Measurements from ENCODE around the gene XRCC4. TPM values are rescaled to one million over a fixed set of nuclear protein-coding genes. Genes with fewer than 3 reads are reported as not detected.
A peak's percentile ranks its signal among the peaks of the same experiment; 100 is the strongest.

XRCC4 gene
- total and polyA plus RNA-seq, 2 of the 13 experiments (the other 11 are each of a cell fraction or from before 2014, with no cell fraction given): 2.8 to 12.6 TPM

GRCh38 chr5:83085106-83085505 lies 7.8 kb downstream of the XRCC4 start (continued):
- no peak for TF ChIP-seq ZNF720 (CRISPR knock-in tag; IDR thresholded peaks at IDR 0.05)
- TF ChIP-seq FOXK2 (IDR thresholded peaks at IDR 0.05): peak; percentile 68
- peak; percentile 28; the same call in 1 of the 2 replicates for TF ChIP-seq ZNF747 (CRISPR knock-in tag; IDR thresholded peaks at IDR 0.05; ENCODE audit: borderline replicate concordance)
- no peak for TF ChIP-seq GRHL1 (CRISPR knock-in tag; conservative IDR thresholded peaks at IDR 0.05)
- no peak for TF ChIP-seq BRD4 (CRISPR knock-in tag; IDR thresholded peaks at IDR 0.05)
- TF ChIP-seq ZBTB38 (CRISPR knock-in tag; IDR thresholded peaks at IDR 0.05): no peak
- TF ChIP-seq, protein P1, sequence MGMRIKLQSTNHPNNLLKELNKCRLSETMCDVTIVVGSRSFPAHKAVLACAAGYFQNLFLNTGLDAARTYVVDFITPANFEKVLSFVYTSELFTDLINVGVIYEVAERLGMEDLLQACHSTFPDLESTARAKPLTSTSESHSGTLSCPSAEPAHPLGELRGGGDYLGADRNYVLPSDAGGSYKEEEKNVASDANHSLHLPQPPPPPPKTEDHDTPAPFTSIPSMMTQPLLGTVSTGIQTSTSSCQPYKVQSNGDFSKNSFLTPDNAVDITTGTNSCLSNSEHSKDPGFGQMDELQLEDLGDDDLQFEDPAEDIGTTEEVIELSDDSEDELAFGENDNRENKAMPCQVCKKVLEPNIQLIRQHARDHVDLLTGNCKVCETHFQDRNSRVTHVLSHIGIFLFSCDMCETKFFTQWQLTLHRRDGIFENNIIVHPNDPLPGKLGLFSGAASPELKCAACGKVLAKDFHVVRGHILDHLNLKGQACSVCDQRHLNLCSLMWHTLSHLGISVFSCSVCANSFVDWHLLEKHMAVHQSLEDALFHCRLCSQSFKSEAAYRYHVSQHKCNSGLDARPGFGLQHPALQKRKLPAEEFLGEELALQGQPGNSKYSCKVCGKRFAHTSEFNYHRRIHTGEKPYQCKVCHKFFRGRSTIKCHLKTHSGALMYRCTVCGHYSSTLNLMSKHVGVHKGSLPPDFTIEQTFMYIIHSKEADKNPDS (CRISPR knock-in tag; IDR thresholded peaks at IDR 0.05): no peak
- TF ChIP-seq, protein P2, sequence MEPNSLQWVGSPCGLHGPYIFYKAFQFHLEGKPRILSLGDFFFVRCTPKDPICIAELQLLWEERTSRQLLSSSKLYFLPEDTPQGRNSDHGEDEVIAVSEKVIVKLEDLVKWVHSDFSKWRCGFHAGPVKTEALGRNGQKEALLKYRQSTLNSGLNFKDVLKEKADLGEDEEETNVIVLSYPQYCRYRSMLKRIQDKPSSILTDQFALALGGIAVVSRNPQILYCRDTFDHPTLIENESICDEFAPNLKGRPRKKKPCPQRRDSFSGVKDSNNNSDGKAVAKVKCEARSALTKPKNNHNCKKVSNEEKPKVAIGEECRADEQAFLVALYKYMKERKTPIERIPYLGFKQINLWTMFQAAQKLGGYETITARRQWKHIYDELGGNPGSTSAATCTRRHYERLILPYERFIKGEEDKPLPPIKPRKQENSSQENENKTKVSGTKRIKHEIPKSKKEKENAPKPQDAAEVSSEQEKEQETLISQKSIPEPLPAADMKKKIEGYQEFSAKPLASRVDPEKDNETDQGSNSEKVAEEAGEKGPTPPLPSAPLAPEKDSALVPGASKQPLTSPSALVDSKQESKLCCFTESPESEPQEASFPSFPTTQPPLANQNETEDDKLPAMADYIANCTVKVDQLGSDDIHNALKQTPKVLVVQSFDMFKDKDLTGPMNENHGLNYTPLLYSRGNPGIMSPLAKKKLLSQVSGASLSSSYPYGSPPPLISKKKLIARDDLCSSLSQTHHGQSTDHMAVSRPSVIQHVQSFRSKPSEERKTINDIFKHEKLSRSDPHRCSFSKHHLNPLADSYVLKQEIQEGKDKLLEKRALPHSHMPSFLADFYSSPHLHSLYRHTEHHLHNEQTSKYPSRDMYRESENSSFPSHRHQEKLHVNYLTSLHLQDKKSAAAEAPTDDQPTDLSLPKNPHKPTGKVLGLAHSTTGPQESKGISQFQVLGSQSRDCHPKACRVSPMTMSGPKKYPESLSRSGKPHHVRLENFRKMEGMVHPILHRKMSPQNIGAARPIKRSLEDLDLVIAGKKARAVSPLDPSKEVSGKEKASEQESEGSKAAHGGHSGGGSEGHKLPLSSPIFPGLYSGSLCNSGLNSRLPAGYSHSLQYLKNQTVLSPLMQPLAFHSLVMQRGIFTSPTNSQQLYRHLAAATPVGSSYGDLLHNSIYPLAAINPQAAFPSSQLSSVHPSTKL (CRISPR knock-in tag; IDR thresholded peaks at IDR 0.05): peak; percentile 99
- no peak for TF ChIP-seq STAT5B (CRISPR knock-in tag; IDR thresholded peaks at IDR 0.05)
- peak; percentile 54; the same call in 1 of the 2 replicates for TF ChIP-seq ZNF792 (CRISPR knock-in tag; IDR thresholded peaks at IDR 0.05)
- TF ChIP-seq ZNF230 (CRISPR knock-in tag; IDR thresholded peaks at IDR 0.05): no peak
- TF ChIP-seq NR2F1 (CRISPR knock-in tag; IDR thresholded peaks at IDR 0.05): peak; percentile 69 to 86
- peak; percentile 97 for TF ChIP-seq SOX5 (CRISPR knock-in tag; IDR thresholded peaks at IDR 0.05; ENCODE audit: borderline replicate concordance)
- TF ChIP-seq ATF6 (CRISPR knock-in tag; conservative IDR thresholded peaks at IDR 0.05): no peak
- TF ChIP-seq IKZF1 (IDR thresholded peaks at IDR 0.05): no peak
- no peak for TF ChIP-seq STAG1 (CRISPR knock-in tag; IDR thresholded peaks at IDR 0.05)
- TF ChIP-seq, protein P3, sequence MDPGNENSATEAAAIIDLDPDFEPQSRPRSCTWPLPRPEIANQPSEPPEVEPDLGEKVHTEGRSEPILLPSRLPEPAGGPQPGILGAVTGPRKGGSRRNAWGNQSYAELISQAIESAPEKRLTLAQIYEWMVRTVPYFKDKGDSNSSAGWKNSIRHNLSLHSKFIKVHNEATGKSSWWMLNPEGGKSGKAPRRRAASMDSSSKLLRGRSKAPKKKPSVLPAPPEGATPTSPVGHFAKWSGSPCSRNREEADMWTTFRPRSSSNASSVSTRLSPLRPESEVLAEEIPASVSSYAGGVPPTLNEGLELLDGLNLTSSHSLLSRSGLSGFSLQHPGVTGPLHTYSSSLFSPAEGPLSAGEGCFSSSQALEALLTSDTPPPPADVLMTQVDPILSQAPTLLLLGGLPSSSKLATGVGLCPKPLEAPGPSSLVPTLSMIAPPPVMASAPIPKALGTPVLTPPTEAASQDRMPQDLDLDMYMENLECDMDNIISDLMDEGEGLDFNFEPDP (CRISPR knock-in tag; conservative IDR thresholded peaks at IDR 0.05): no peak
- no peak for TF ChIP-seq ATRX (CRISPR knock-in tag; IDR thresholded peaks at IDR 0.05; ENCODE audit: borderline replicate concordance)
- no peak for TF ChIP-seq BRCA1 (CRISPR knock-in tag; IDR thresholded peaks at IDR 0.05)
- no peak for TF ChIP-seq ZNF547 (CRISPR knock-in tag; IDR thresholded peaks at IDR 0.05)
- no peak for TF ChIP-seq NFE2L2 (IDR thresholded peaks at IDR 0.05; ENCODE audit: low read length)
- TF ChIP-seq FOXO1 (CRISPR knock-in tag; IDR thresholded peaks at IDR 0.05): peak; percentile 90
